Tibial artery (tissue), 4 donors: ENCODE results near the gene VAMP2.

Experiments
- DNase-seq, 2 donors: peaks; one replicate each; pipeline ENCODE4 v3.0.0-alpha.2; 2019
- H3K27ac ChIP-seq, 2 donors: fragments of 200-600 bp; sonication (generic) in 1 of 2; 1 replicate in 1 of 2; 2 replicates in 1 of 2; pipeline ENCODE4 v1.5.1; 2018 to 2019; ENCODE audit warnings: mild to moderate bottlenecking in 1 of 2
- H3K27me3 ChIP-seq, 2 donors: fragments of 200-600 bp; sonication (generic) in 1 of 2; one replicate each; pipeline versions ENCODE4 v1.5.1 to v1.6.0; 2016 to 2019
- H3K36me3 ChIP-seq, 3 donors: fragments of 200-600 bp; sonication (generic) in 2 of 3; one replicate each; pipeline ENCODE4 v1.5.1; 2016 to 2019; ENCODE audit warnings: mild to moderate bottlenecking in 2 of 3
- H3K4me1 ChIP-seq, 4 donors: fragments of 200-600 bp; sonication (generic) in 2 of 4; 1 replicate in 3 of 4; 2 replicates in 1 of 4; pipeline ENCODE4 v1.5.1; 2016 to 2019
- H3K4me3 ChIP-seq, 2 donors: fragments of 200-600 bp; sonication (generic) in 1 of 2; 1 replicate in 1 of 2; 2 replicates in 1 of 2; pipeline ENCODE4 v1.5.1; 2018 to 2019; ENCODE audit warnings: mild to moderate bottlenecking in 2 of 2
- H3K9me3 ChIP-seq, 3 donors: fragments of 200-600 bp; sonication (generic) in 1 of 3; one replicate each; pipeline ENCODE4 v1.5.1; 2016 to 2019
- CTCF ChIP-seq, 2 experiments: fragments of 200-600 bp in 1 of 2; fragments of 450-650 bp in 1 of 2; IDR thresholded peaks; one replicate each; pipeline ENCODE4 v1.5.1; 2017 to 2019; ENCODE audit warnings: antibody characterized with exemption in 2 of 2, mild to moderate bottlenecking in 1 of 2, moderate library complexity in 1 of 2
- intact Hi-C: fragments of 100-400 bp; cut with DNase I; formaldehyde crosslinking; loops from one replicate; pipeline ENCODE4 v1.15.0; 2023; ENCODE audit warnings: low total_unique reads

The VAMP2 gene

GRCh38 chr17:8151120-8151640 is 11.6 kb downstream of the VAMP2 start:
- peak overlapping the region; percentile 99 to 100 for H3K27ac ChIP-seq
- no peaks in the 10 kb centered on the region for H3K9me3 ChIP-seq
- peaks cover 0 to 56% (median 42%) of the 10 kb centered on the region in 4 donors for H3K4me1 ChIP-seq
- intact Hi-C loops = loop anchor here (10.0 kb wide), 1 partner anchor 306 kb away; no protein-coding TSS in a partner anchor
- H3K27me3 ChIP-seq = no peaks in the 10 kb centered on the region
- DNase-seq = peak; percentile 89 to 97
- peak in 1 of 2 experiments; percentile 39 for TF ChIP-seq CTCF (IDR thresholded peaks at IDR 0.05)
- H3K36me3 ChIP-seq = peaks cover 59 to 65% (median 64%) of the 10 kb centered on the region in 3 donors
- H3K4me3 ChIP-seq = peak overlapping the region; percentile 86 to 91

- peak in 1 of 2 donors; percentile 75 for DNase-seq
- TF ChIP-seq CTCF (IDR thresholded peaks at IDR 0.05) = no peak
- H3K27me3 ChIP-seq = no peaks in the 10 kb centered on the region
- H3K36me3 ChIP-seq = peaks cover 66 to 72% (median 71%) of the 10 kb centered on the region in 3 donors
- no peaks in the 10 kb centered on the region for H3K9me3 ChIP-seq
- peaks cover 0 to 60% (median 43%) of the 10 kb centered on the region in 4 donors for H3K4me1 ChIP-seq
- peak overlapping the region; percentile 99 to 100 for H3K27ac ChIP-seq
- peak overlapping the region; percentile 86 to 91 for H3K4me3 ChIP-seq
- intact Hi-C loops = loop anchor here (10.0 kb wide), 1 partner anchor 306 kb away; no protein-coding TSS in a partner anchor
Observed at GRCh38 chr17:8150194-8151119, 12.3 kb downstream of the VAMP2 start.

- intact Hi-C loops = loop anchor here (10.0 kb wide), 1 partner anchor 305 kb away; no protein-coding TSS in a partner anchor
- no peak for TF ChIP-seq CTCF (IDR thresholded peaks at IDR 0.05)
- H3K9me3 ChIP-seq = no peaks in the 10 kb centered on the region
- H3K4me3 ChIP-seq = peak overlapping the region in 1 of 2 donors; percentile 91
- no peaks in the 10 kb centered on the region for H3K27me3 ChIP-seq
- peaks cover 0 to 61% (median 43%) of the 10 kb centered on the region in 4 donors for H3K4me1 ChIP-seq
- DNase-seq = peak in 1 of 2 donors; percentile 25
- peaks cover 75 to 80% (median 76%) of the 10 kb centered on the region in 3 donors for H3K36me3 ChIP-seq
- peak overlapping the region; percentile 99 to 100 for H3K27ac ChIP-seq
Observed at GRCh38 chr17:8149419-8150193, 13.1 kb downstream of the VAMP2 start.

GRCh38 chr17:8148560-8148959 is 14.2 kb downstream of the VAMP2 start:
- no peak for DNase-seq
- peaks cover 0 to 66% (median 47%) of the 10 kb centered on the region in 4 donors for H3K4me1 ChIP-seq
- TF ChIP-seq CTCF (IDR thresholded peaks at IDR 0.05) = no peak
- peak overlapping the region; percentile 99 to 100 for H3K27ac ChIP-seq
- intact Hi-C loops = no loop called here
- H3K27me3 ChIP-seq = no peaks in the 10 kb centered on the region
- H3K36me3 ChIP-seq = peaks cover 85 to 91% (median 87%) of the 10 kb centered on the region in 3 donors
- no peaks in the 10 kb centered on the region for H3K9me3 ChIP-seq
- no peak overlapping the region for H3K4me3 ChIP-seq

- Histone ChIP-seq H3K27me3 (no peaks in the 10 kb centered on the region), H3K27ac (peak overlapping the region; percentile 99 to 100), H3K9me3 (no peaks in the 10 kb centered on the region), H3K4me3 (no peak overlapping the region), H3K4me1 (peaks cover 0 to 65% (median 40%) of the 10 kb centered on the region in 4 donors), H3K36me3 (peaks cover 87 to 93% (median 89%) of the 10 kb centered on the region in 3 donors)
- intact Hi-C loops = no loop called here
- no peak for TF ChIP-seq CTCF (IDR thresholded peaks at IDR 0.05)
- DNase-seq = peak in 1 of 2 donors; percentile 18
Observed at GRCh38 chr17:8147805-8148404, 14.8 kb downstream of the VAMP2 start.
